Measurements from ENCODE around the gene FHOD1. TPM values are rescaled to one million over a fixed set of nuclear protein-coding genes. Genes with fewer than 3 reads are reported as not detected.

The FHOD1 gene
- total RNA-seq, 1 donor from 2014 or later, result 71.7 TPM

DNA sequence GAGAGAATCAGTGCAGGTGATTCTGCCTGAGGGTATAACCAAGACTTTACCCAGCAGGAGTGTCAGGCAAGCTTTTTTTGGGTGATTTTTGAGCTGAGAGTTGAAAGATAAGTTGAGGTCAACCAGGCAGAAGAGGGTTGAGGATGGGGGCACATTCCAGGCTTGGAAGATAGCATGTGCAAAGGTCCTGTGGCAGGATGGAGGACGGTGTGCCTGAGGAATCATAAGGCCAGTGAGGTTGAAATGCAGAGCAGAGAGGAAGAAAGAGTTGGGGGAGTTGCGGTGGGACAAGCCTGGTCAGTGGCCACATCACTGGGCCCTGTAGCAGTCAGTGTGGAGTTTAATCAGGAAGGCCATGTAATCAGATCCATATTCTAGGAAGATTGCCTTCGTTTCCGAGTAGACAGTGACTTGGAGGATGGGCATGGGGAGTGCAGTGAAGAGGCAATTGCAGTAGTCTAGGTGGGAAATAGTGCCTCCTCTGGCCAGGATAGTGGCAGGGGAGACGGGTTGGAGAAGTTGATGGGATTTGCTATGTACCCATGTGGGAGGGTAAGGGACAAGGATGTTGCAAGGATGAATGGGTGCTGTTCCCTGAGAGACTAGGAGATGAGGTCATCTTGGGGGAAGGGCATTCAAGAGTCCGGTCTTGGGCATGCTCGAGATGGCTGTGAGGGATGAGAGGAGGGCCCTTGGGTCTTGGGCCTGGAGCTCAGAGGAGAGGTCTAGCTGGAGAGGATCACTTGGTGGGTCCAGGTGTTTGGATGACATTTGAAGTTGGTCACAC lies 36.0 kb upstream of the FHOD1 start:
- H3K27ac Mint-ChIP-seq (ENCODE audit: unreplicated experiment), result no peak overlapping the region
- TF ChIP-seq, protein P1, sequence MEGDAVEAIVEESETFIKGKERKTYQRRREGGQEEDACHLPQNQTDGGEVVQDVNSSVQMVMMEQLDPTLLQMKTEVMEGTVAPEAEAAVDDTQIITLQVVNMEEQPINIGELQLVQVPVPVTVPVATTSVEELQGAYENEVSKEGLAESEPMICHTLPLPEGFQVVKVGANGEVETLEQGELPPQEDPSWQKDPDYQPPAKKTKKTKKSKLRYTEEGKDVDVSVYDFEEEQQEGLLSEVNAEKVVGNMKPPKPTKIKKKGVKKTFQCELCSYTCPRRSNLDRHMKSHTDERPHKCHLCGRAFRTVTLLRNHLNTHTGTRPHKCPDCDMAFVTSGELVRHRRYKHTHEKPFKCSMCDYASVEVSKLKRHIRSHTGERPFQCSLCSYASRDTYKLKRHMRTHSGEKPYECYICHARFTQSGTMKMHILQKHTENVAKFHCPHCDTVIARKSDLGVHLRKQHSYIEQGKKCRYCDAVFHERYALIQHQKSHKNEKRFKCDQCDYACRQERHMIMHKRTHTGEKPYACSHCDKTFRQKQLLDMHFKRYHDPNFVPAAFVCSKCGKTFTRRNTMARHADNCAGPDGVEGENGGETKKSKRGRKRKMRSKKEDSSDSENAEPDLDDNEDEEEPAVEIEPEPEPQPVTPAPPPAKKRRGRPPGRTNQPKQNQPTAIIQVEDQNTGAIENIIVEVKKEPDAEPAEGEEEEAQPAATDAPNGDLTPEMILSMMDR (IDR thresholded peaks at IDR 0.05), result no peak
- no peak for DNase-seq (ENCODE audit: extremely low spot score, unreplicated experiment)

DNA sequence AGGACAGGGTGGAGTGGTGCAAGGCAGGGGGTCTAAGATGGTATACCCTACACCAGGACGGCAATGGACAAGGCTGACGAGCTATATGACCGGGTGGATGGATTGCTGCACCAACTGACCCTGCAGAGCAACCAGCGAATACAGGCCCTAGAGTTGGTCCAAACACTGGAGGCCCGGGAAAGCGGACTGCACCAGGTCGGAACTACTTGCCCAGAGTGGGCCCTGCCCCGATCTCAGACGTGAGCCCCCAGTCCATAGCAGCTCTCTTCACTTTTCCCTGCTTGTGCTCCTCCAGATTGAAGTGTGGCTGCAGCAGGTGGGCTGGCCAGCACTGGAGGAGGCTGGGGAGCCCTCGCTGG lies 35.1 kb upstream of the FHOD1 start:
- TF ChIP-seq, protein P1 (IDR thresholded peaks at IDR 0.05), result no peak
- Mint-ChIP-seq H3K4me1 (ENCODE audit: unreplicated experiment) (peaks cover 22% of the 10 kb centered on the region), H3K9me3 (ENCODE audit: unreplicated experiment) (no peaks in the 10 kb centered on the region), H3K27ac (ENCODE audit: unreplicated experiment) (no peak overlapping the region), H3K4me3 (ENCODE audit: unreplicated experiment) (no peak overlapping the region), H3K27me3 (ENCODE audit: unreplicated experiment) (no peaks in the 10 kb centered on the region), H3K36me3 (ENCODE audit: unreplicated experiment) (peaks cover 3% of the 10 kb centered on the region)
- DNase-seq (ENCODE audit: extremely low spot score, unreplicated experiment), result no peak

More for the DNA sequence above, 36.0 kb upstream of the FHOD1 start:
- Mint-ChIP-seq H3K4me3 (ENCODE audit: unreplicated experiment) (no peak overlapping the region), H3K36me3 (ENCODE audit: unreplicated experiment) (peaks cover 3% of the 10 kb centered on the region), H3K9me3 (ENCODE audit: unreplicated experiment) (no peaks in the 10 kb centered on the region), H3K4me1 (ENCODE audit: unreplicated experiment) (peaks cover 16% of the 10 kb centered on the region), H3K27me3 (ENCODE audit: unreplicated experiment) (no peaks in the 10 kb centered on the region)

DNA sequence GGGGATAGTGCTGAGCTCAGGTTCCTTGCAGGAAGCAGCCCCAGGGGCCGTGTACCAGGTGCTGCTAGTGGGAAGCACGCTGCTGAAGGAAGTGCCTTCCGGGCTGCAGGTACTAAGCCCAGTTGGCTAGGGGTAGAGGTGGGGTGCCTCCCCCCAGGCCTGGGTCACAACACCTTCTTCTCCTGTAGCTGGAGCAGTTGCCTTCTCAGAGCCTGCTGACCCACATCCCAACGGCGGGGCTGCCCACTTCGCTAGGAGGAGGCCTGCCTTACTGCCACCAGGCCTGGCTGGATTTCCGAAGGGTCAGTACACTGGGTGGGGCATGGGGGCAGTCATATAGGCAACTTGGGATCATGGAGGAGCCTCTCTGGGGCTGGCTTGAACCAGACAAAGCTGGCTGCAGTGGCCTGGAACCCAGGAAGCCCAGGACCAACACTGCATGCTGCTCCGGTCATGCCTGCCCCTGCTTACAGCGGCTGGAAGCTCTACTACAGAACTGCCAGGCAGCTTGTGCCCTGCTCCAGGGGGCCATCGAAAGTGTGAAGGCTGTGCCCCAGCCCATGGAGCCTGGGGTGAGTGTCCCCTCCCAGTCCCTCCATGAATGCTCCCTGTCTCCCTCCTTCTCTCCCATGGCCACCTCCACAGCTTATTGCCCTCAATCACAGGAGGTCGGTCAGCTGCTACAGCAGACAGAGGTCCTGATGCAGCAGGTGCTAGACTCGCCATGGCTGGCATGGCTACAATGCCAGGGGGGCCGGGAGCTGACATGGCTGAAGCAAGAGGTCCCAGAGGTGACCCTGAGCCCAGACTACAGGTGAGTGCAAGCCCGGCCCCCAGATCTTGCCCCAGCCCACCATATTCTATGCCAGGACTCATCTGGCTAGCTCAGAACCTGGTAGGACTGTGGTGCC lies 34.5 kb upstream of the FHOD1 start:
- TF ChIP-seq, protein P1 (IDR thresholded peaks at IDR 0.05), result no peak
- peaks cover 3% of the 10 kb centered on the region for H3K36me3 Mint-ChIP-seq (ENCODE audit: unreplicated experiment)
- no peaks in the 10 kb centered on the region for H3K27me3 Mint-ChIP-seq (ENCODE audit: unreplicated experiment)
- H3K4me1 Mint-ChIP-seq (ENCODE audit: unreplicated experiment), result peaks cover 29% of the 10 kb centered on the region
- H3K9me3 Mint-ChIP-seq (ENCODE audit: unreplicated experiment), result no peaks in the 10 kb centered on the region
- no peak overlapping the region for H3K4me3 Mint-ChIP-seq (ENCODE audit: unreplicated experiment)
- H3K27ac Mint-ChIP-seq (ENCODE audit: unreplicated experiment), result no peak overlapping the region
- no peak for DNase-seq (ENCODE audit: extremely low spot score, unreplicated experiment)

DNA sequence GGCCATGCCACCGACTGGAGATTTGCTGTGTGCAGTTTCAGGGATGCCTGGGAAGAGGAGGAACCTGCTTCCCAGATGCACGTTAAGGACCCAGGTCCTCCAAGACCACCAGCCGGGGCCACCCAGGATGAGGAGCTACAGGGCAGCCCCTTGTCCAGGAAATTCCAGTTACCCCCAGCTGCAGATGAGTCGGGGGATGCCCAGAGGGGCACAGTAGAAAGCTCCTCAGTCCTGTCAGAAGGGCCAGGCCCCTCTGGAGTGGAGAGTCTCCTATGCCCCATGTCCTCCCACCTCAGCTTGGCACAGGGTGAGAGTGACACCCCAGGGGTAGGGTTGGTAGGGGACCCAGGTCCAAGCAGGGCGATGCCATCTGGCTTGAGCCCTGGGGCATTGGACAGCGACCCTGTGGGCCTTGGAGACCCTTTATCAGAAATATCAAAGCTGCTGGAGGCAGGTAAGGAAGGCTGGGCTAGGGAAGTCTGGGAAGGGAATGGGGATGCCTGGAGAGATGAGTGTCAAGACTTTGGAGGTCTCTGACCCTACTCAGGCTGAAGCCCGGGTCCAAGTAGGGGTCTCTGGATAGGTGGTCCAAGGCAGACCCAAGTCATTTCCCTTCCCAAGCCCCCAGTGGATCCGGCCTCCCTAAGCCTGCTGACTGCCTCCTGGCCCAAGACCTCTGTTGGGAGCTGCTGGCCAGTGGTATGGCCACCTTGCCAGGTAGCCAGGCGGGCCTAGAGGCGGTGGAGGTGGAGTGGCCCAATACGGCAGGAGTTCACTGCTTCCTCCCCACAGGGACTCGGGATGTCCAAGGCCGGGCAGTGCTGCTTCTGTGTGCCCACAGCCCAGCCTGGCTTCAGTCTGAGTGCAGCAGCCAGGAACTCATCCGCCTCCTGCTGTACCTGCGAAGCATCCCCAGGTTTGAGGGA lies 33.1 kb upstream of the FHOD1 start:
- peaks cover 34% of the 10 kb centered on the region for H3K4me1 Mint-ChIP-seq (ENCODE audit: unreplicated experiment)

More for the DNA sequence above, 33.1 kb upstream of the FHOD1 start:
- Mint-ChIP-seq H3K4me3 (ENCODE audit: unreplicated experiment) (no peak overlapping the region), H3K36me3 (ENCODE audit: unreplicated experiment) (peaks cover 3% of the 10 kb centered on the region), H3K27ac (ENCODE audit: unreplicated experiment) (peak overlapping the region; percentile 31), H3K27me3 (ENCODE audit: unreplicated experiment) (no peaks in the 10 kb centered on the region), H3K9me3 (ENCODE audit: unreplicated experiment) (no peaks in the 10 kb centered on the region)
- no peak for DNase-seq (ENCODE audit: extremely low spot score, unreplicated experiment)
- TF ChIP-seq, protein P1 (IDR thresholded peaks at IDR 0.05), result no peak
